NCI-H187 (cell line): ENCODE measurements around the gene GRID2.
"Not testable (repeated sequence)": the region's sequence is repeated elsewhere in the genome, so short reads cannot be mapped to it uniquely, and the experiment has no call there.

Experiments used
- DNase-seq, 2 experiments: peaks; one replicate each; lab custom pipeline; 2025; lab: John Stamatoyannopoulos, UW

GRID2 gene

DNA sequence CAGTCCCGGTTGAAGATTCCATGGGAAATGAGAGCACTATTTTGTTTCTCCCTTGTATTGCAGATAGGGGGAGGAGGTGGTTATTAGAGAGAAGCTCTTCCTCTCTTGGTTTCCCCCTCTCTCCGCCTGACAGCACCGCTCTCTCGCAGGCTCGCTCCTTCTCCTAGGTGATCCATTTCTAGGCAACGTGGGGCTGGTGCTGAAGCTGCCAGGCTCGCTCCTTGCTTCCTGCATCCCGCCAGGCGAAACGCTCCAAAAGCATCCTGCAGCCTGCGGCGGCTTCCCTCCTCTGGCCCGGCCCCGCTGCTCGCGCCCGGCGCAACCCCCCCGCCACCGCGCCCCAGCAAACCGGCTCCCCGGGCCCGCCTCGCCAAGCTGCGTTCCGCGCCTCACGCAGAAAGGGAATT, at the start of gene GRID2:
GRID2 (plus strand) TSS at position 346 of the 407 bp plus-strand sequence.
- DNase-seq = no peak

DNA sequence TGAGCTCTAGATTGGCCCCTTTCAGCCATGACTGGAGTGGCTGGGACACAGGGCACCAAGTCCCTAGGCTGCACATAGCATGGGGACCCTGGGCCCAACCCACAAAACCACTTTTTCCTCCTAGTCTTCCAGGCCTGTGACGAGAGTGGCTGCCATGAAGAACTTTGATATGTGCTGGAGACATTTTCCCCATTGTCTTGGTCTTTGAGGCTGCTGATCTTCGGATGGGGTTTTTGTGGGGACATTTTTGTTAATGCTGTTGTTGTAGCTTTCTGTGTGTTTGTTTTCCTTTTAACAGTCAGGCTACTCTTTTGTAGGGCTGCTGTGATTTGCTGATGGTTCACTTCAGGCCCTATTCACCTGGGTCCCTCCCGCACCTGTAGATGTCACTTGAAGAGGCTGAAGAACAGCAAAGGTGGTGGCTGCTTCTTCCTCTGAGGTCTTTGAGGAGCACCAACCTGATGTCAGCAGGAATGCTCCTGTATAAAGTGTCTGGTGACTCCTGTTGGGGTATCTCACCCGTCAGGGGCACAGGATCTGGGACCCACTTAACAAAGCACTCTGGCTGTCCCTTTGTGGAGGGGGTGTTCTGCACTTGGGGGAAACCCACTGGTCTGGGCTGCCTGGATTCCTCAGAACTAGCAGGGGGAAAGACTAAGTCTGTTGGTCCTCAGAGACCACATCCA, 49.6 kb upstream of the GRID2 start:
- DNase-seq = no peak

DNA sequence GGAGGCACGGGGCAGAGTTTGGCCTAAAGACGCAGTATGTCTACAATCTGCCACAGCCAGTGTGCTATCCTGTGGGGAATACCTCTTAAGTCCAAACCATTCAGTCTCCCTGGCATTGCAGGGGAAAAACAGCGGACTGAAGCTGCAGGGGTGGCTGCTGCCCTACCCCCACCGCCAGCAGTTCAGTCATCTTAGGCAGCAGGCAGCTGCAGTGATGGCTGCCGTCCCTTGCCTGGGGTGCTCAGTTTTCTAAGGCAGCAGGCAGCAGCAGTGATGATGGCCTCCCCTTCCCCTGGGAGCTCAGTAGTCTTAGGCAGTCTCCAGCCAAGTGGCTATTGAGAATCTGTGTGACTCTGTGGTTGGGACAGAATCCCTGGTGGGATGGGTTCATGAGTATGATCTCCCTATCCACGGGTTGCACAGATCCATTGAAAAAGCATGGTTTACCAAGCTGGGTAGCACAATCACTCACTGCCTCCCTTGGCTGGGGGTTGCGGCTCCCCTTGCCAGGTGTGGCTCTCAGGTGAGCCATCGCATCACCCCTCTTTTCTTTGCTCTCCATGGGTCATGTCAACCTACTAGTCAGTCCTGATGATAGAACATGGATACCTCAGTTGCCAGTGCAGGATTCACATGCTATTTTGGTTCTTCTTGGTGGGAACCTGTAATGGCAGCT, 48.9 kb upstream of the GRID2 start:
- DNase-seq = no peak

DNA sequence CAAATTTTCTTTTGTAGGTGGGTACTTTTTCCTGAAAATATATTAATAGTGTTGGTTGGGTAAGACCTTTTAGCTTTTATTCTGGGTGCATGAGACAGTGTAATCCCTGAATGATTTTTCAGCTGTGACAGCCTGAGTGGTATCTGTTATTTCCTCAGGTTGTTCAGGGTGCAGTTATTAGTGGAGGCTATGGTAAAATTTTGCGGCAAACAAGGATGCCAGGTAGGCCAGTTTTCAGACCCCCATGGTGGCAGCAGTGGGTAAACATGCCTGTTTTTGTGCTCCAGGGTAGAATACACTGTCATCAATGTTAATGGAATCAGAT, 47.9 kb upstream of the GRID2 start:
- no peak for DNase-seq

DNA sequence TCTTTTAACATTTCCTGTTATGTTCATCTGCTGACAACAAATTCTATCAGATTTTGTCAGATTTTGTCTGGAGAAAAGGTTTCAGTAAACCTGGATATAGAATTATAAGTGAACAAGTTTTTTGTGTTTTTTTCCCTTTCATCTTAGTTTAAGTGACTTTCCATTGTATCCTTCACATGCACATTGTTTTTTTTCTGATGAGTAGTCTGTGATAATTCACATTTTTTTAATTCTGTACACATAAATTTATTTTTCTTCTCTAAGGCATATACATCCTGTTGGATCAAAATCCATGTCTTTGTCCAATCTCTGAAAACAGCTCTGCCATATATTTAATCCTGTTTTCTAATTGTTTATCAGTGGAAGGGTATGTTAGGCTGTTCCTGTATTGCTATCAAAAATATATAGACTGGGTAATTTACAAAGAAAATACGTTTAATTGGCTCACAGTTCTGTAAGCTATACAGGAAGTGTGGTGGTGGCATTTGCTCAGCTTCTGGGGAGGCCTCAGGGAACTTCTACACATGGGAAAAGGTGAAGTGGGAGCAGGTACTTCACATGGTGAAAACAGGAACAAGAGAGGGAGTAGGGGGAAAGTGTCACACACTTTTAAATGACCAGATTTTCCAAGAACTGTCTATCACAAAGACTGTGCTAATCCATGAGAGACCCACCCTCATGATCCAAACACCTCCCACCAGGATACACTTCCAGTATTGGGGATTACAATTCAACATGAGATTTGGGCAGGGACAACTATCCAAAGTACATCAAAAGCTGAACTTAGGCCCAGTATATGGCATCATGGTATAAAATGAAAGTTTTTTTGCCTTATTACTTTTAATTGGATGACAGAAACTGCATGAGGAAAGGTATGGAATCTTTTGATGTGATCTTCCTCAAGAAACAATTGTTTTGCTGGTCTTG, 45.6 kb upstream of the GRID2 start:
- DNase-seq = no peak

GRCh38 chr4:92261256-92261655, 42.5 kb upstream of the GRID2 start:
- no peak for DNase-seq

DNA sequence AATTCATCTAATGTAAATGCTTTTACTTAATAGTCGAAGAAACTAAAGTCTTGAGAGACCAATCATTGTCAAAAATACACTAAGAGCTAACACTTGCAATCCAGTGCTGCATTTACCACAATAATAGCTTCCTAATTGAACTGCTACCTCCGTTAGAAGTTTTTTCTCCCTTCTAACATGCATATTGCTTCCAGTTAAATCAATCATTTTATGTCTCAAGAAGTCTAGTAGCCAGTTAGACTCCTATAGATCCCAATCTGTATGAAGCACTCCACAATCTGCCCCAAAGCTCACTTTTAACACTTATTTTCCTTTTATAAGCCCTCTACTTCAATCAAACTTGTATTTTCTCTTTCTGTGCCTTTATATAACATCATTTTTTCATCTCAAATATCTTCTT, 41.4 kb upstream of the GRID2 start:
- no peak for DNase-seq

DNA sequence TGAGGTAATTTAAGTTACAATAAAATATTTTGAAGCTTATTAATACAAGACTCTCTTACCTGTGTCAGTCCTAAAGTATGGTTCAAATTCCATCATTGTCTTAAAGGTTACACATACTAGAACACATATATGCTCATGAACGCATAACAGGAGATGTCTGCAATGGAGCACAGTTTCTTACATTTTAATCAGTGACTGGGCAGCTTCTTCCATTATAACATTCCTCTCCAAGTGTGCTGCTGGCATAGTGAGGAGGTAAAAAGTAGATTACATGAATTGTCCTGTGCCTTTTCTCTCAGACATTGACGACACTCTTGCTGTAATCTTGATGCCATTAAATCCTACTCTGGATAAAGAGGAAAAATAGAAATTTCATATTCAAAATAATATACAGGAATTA, 40.8 kb upstream of the GRID2 start:
- no peak for DNase-seq

DNA sequence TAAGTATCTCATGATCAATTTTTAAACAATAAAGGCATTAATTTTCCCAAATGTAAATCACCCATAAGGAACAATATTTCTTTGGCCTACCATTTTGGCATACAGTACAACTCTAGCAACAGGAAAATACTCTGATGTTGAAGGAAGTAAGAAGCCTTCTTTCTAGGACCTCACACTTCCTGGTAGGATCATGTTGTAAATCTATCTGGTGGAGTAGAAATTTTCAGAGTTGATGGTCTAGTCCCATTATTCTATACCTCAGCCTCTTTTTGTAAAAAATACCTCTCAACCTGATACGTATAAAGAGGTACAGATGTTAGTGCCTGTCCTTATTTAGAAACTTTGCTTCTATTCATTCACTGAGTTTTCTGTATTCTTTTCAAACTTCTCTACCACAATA, 40.2 kb upstream of the GRID2 start:
- DNase-seq = no peak

- DNase-seq = no peak
Observed at GRCh38 chr4:92264163-92264562, 39.6 kb upstream of the GRID2 start.

- no peak for DNase-seq
Observed at GRCh38 chr4:92265021-92265420, 38.7 kb upstream of the GRID2 start.

GRCh38 chr4:92265798-92266197, 38.0 kb upstream of the GRID2 start:
- DNase-seq = no peak

DNA sequence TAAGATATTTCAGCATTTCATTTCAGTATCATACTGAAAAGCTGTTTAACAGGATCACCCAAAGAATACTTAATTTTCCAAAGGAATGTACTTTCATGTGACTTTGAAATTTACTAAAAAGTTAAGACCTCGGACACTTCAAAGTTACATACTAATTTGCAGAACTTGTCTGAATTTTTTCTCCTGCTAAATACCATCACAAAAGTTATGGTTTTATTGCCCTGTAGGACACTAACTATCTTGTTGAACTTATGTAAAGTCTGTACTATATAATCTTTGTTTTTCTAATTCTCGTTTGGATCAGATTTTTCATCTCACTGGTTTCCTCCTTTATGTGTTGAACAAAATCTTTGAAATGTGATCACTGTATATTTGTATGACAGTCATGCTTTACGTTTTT, 37.2 kb upstream of the GRID2 start:
- DNase-seq = no peak

GRCh38 chr4:92268642-92269041, 35.1 kb upstream of the GRID2 start:
- DNase-seq = no peak

DNA sequence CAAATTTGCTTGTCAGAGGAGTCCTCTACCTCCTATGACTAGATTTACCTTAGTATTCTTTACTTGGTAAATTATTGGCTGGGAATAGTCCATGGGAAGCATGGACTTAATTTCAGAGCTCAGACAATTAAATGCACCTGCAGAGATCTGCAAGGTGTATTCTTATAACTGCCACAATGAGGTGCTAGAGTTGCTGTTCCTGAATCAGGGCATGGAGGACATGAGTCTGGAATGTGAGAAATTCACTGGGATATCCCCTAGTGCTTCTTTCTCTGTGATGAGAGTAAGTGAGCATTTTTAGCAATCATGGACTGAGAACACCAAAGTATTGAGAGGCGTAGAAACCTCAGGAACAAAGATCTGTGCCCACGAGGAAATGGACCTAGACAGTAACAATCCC, 32.9 kb upstream of the GRID2 start:
- no peak for DNase-seq

DNA sequence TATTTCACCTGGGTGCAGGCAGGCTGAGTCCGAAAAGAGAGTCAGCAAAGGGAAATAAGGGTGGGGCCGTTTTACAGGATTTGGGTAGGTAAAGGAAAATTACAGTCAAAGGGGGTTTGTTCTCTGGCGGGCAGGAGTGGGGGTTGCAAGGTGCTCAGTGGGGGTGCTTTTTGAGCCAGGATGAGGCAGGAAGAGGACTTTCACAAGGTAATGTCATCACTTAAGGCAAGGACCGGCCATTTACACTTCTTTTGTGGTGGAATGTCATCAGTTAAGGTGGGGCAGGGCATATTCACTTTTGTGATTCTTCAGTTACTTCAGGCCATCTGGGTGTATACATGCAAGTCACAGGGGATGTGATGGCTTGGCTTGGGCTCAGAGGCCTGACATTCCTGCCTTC, 32.2 kb upstream of the GRID2 start:
- DNase-seq = not testable (repeated sequence)

DNA sequence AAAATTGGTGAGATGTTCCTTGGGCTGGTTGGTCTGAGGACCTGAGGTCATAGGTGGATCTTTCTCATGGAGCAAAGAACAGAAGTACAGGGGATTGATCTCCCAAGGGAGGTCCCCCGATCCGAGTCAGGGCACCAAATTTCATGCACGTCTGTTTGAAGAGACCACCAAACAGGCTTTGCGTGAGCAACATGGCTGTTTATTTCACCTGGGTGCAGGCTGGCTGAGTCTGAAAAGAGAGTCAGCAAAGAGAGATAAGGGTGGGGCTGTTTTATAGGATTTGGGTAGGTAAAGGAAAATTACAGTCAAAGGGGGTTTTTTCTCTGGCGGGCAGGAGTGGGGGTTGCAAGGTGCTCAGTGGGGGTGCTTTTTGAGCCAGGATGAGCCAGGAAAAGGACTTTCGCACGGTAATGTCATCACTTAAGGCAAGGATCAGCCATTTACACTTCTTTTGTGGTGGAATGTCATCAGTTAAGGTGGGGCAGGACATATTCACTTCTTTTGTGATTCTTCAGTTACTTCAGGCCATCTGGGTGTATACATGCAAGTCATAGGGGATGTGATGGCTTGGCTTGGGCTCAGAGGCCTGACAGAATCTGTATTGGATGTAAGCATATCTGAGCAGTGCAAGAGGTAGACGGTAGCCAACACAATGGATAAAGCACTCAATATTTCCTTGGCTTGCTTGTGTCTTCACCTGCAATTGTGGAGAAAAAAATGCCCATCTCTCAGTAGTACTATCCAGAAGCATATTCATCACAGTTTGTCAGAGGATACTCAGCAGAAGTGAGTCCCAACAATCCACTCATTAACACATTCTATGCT, 26.5 kb upstream of the GRID2 start:
- DNase-seq = not testable (repeated sequence)

DNA sequence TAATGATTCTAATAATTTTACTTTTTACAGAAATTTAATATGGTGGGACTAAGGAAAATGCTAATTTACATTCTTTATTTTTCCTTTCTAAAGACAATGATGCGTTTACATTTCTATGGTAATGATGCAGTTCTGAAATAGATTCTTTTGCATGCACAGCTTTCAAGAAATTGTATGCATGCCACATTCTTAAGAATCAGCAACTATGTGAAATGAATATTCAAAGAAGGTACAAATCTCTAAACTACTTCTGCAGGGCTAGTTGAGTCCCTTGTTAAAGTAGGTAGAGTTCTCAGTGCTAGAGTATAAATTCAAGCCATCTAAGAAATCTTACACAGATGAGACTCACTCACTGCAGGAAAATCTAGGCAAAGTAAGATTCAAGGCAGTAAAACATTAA, 24.5 kb upstream of the GRID2 start:
- DNase-seq = no peak

GRCh38 chr4:92299152-92299551, 4.6 kb upstream of the GRID2 start:
- no peak for DNase-seq

DNA sequence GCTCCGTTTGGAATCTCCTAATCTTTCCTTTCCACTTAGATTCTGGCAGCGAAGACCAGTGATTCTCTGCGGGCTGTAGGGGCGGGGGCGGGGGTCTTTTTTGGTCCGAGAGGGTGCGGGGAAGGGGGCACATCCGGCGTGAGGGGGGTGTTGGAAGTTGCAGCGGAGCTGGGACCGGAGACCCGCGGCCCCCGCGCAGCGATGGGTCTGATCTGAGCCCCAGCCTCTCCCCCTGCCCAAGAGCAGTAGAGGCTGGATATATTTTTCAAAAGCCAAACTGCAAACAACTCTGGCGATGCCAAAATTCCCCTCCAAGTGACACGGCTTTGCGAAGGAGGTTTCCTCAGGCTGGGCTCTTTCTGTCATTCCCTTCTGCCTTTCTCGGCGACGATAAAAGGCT, 355 bp downstream of the GRID2 start:
- no peak for DNase-seq

DNA sequence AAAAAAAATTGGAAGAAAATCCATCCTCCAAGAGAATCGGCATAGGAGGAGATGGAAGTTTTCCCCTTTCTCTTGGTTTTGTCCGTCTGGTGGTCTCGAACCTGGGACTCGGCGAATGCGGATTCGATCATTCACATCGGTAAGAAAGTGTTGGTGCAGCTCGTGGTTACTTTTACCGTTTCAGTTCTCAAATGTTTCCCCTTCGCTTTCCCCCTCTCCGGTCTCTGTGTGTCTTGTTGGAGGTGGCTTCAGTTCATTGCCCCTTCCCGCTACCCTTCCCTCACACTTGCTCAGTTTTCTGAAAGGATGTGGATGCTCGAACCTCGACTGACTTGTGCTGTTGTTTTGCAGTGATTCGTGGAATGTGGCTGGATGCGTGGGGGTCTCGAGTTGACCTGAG, 840 bp downstream of the GRID2 start:
- no peak for DNase-seq
